ENCODE data around the gene CFAP221.

Gene CFAP221

GRCh38 chr2:119700866-119701265 is 156.6 kb downstream of the CFAP221 start:
- WGBS (ENCODE audit: insufficient coverage) = 95% methylated on average over 3 of the region's 4 CpGs
- Histone ChIP-seq H3K27ac (ENCODE audit: insufficient read depth in 1 of 2, low read depth in 1 of 2, low read length in 2 of 2, poor library complexity in 1 of 2, severe bottlenecking in 2 of 2) (no peak overlapping the region), H3K4me3 (ENCODE audit: control insufficient read depth in 1 of 7, extremely low read depth in 1 of 7, insufficient read depth in 4 of 7, low read depth in 2 of 7, low read length in 6 of 7) (no peak overlapping the region), H3K36me3 (ENCODE audit: control insufficient read depth in 4 of 4, insufficient read depth in 4 of 4, low read length in 3 of 4) (no peaks in the 10 kb centered on the region), H3K4me1 (ENCODE audit: control extremely low read depth in 1 of 4, control insufficient read depth in 4 of 4, insufficient read depth in 4 of 4, low read length in 3 of 4) (peaks cover 0 to 3% (median 1%) of the 10 kb centered on the region in 4 experiments), H3K27me3 (replicated peaks in 2 of 5; ENCODE audit: control insufficient read depth in 4 of 5, insufficient read depth in 5 of 5, low read length in 4 of 5) (peaks cover 0 to 2% (median 0%) of the 10 kb centered on the region in 5 experiments), H3K9me3 (ENCODE audit: control extremely low read depth in 1 of 5, control insufficient read depth in 4 of 5, insufficient read depth in 2 of 5, low read depth in 1 of 5, low read length in 4 of 5) (peaks cover 0 to 6% (median 0%) of the 10 kb centered on the region in 5 experiments)
- POLR2A ChIA-PET = no interaction called here
- CTCF ChIA-PET = interaction anchor here (1.1 to 1.6 kb wide), 6 partner anchors 10 to 475 kb away, joined by 3 to 8 read pairs (median 6); no protein-coding TSS in a partner anchor
- DNase-seq = no peak

GRCh38 chr2:119701352-119701751 is 157.1 kb downstream of the CFAP221 start:
- ChIA-PET CTCF (interaction anchor here (1.0 to 2.4 kb wide), 10 partner anchors 10 to 474 kb away, joined by 3 to 12 read pairs (median 6); no protein-coding TSS in a partner anchor), POLR2A (no interaction called here)
- whole genome bisulfite sequencing (ENCODE audit: insufficient coverage) = 96% methylated on average over 4 of the region's 12 CpGs

GRCh38 chr2:119702203-119702917 is 158.1 kb downstream of the CFAP221 start:
- H3K27ac ChIP-seq (ENCODE audit: insufficient read depth in 1 of 2, low read depth in 1 of 2, low read length in 2 of 2, poor library complexity in 1 of 2, severe bottlenecking in 2 of 2) = no peak overlapping the region
- H3K4me3 ChIP-seq (ENCODE audit: control insufficient read depth in 1 of 7, extremely low read depth in 1 of 7, insufficient read depth in 4 of 7, low read depth in 2 of 7, low read length in 6 of 7) = no peak overlapping the region
- H3K36me3 ChIP-seq (ENCODE audit: control insufficient read depth in 4 of 4, insufficient read depth in 4 of 4, low read length in 3 of 4) = no peaks in the 10 kb centered on the region
- WGBS (ENCODE audit: insufficient coverage) = 100% methylated on average over 1 of the region's 2 CpGs
- peaks cover 0 to 2% (median 0%) of the 10 kb centered on the region in 5 experiments for H3K27me3 ChIP-seq (replicated peaks in 2 of 5; ENCODE audit: control insufficient read depth in 4 of 5, insufficient read depth in 5 of 5, low read length in 4 of 5)
- H3K4me1 ChIP-seq (ENCODE audit: control extremely low read depth in 1 of 4, control insufficient read depth in 4 of 4, insufficient read depth in 4 of 4, low read length in 3 of 4) = peaks cover 0 to 5% (median 2%) of the 10 kb centered on the region in 4 experiments
- POLR2A ChIA-PET = no interaction called here
- CTCF ChIA-PET = interaction anchor here (0.7 to 2.7 kb wide), 22 partner anchors 9 to 473 kb away, joined by 3 to 21 read pairs (median 6); no protein-coding TSS in a partner anchor
- DNase-seq = no peak
- H3K9me3 ChIP-seq (ENCODE audit: control extremely low read depth in 1 of 5, control insufficient read depth in 4 of 5, insufficient read depth in 2 of 5, low read depth in 1 of 5, low read length in 4 of 5) = peaks cover 0 to 6% (median 0%) of the 10 kb centered on the region in 5 experiments

More at GRCh38 chr2:119701352-119701751, 157.1 kb downstream of the CFAP221 start:
- Histone ChIP-seq H3K9me3 (ENCODE audit: control extremely low read depth in 1 of 5, control insufficient read depth in 4 of 5, insufficient read depth in 2 of 5, low read depth in 1 of 5, low read length in 4 of 5) (peaks cover 0 to 6% (median 0%) of the 10 kb centered on the region in 5 experiments), H3K27ac (ENCODE audit: insufficient read depth in 1 of 2, low read depth in 1 of 2, low read length in 2 of 2, poor library complexity in 1 of 2, severe bottlenecking in 2 of 2) (no peak overlapping the region), H3K4me3 (ENCODE audit: control insufficient read depth in 1 of 7, extremely low read depth in 1 of 7, insufficient read depth in 4 of 7, low read depth in 2 of 7, low read length in 6 of 7) (no peak overlapping the region), H3K36me3 (ENCODE audit: control insufficient read depth in 4 of 4, insufficient read depth in 4 of 4, low read length in 3 of 4) (no peaks in the 10 kb centered on the region), H3K27me3 (replicated peaks in 2 of 5; ENCODE audit: control insufficient read depth in 4 of 5, insufficient read depth in 5 of 5, low read length in 4 of 5) (peaks cover 0 to 2% (median 0%) of the 10 kb centered on the region in 5 experiments), H3K4me1 (ENCODE audit: control extremely low read depth in 1 of 4, control insufficient read depth in 4 of 4, insufficient read depth in 4 of 4, low read length in 3 of 4) (peaks cover 0 to 5% (median 2%) of the 10 kb centered on the region in 4 experiments)
- no peak for DNase-seq

GRCh38 chr2:119702918-119703401 is 158.7 kb downstream of the CFAP221 start:
- Histone ChIP-seq H3K4me1 (ENCODE audit: control extremely low read depth in 1 of 4, control insufficient read depth in 4 of 4, insufficient read depth in 4 of 4, low read length in 3 of 4) (peaks cover 0 to 3% (median under 1%) of the 10 kb centered on the region in 4 experiments), H3K27ac (ENCODE audit: insufficient read depth in 1 of 2, low read depth in 1 of 2, low read length in 2 of 2, poor library complexity in 1 of 2, severe bottlenecking in 2 of 2) (no peak overlapping the region), H3K4me3 (ENCODE audit: control insufficient read depth in 1 of 7, extremely low read depth in 1 of 7, insufficient read depth in 4 of 7, low read depth in 2 of 7, low read length in 6 of 7) (no peak overlapping the region), H3K27me3 (replicated peaks in 2 of 5; ENCODE audit: control insufficient read depth in 4 of 5, insufficient read depth in 5 of 5, low read length in 4 of 5) (peaks cover 0 to 2% (median 0%) of the 10 kb centered on the region in 5 experiments), H3K36me3 (ENCODE audit: control insufficient read depth in 4 of 4, insufficient read depth in 4 of 4, low read length in 3 of 4) (no peaks in the 10 kb centered on the region), H3K9me3 (ENCODE audit: control extremely low read depth in 1 of 5, control insufficient read depth in 4 of 5, insufficient read depth in 2 of 5, low read depth in 1 of 5, low read length in 4 of 5) (peaks cover 0 to 6% (median 0%) of the 10 kb centered on the region in 5 experiments)
- peak; percentile 50 to 64 (median 58) for DNase-seq
- CTCF ChIA-PET = interaction anchor here (0.7 to 2.7 kb wide), 18 partner anchors 10 to 608 kb away, joined by 3 to 21 read pairs (median 6); no protein-coding TSS in a partner anchor
- 10% methylated on average over 12 of the region's 13 CpGs for WGBS (ENCODE audit: insufficient coverage)
- POLR2A ChIA-PET = no interaction called here

GRCh38 chr2:119703526-119703925 is 159.3 kb downstream of the CFAP221 start:
- Histone ChIP-seq H3K9me3 (ENCODE audit: control extremely low read depth in 1 of 5, control insufficient read depth in 4 of 5, insufficient read depth in 2 of 5, low read depth in 1 of 5, low read length in 4 of 5) (peaks cover 0 to 6% (median 0%) of the 10 kb centered on the region in 5 experiments), H3K36me3 (ENCODE audit: control insufficient read depth in 4 of 4, insufficient read depth in 4 of 4, low read length in 3 of 4) (no peaks in the 10 kb centered on the region), H3K4me1 (ENCODE audit: control extremely low read depth in 1 of 4, control insufficient read depth in 4 of 4, insufficient read depth in 4 of 4, low read length in 3 of 4) (peaks cover 0 to 3% (median under 1%) of the 10 kb centered on the region in 4 experiments), H3K4me3 (ENCODE audit: control insufficient read depth in 1 of 7, extremely low read depth in 1 of 7, insufficient read depth in 4 of 7, low read depth in 2 of 7, low read length in 6 of 7) (no peak overlapping the region), H3K27ac (ENCODE audit: insufficient read depth in 1 of 2, low read depth in 1 of 2, low read length in 2 of 2, poor library complexity in 1 of 2, severe bottlenecking in 2 of 2) (no peak overlapping the region), H3K27me3 (replicated peaks in 2 of 5; ENCODE audit: control insufficient read depth in 4 of 5, insufficient read depth in 5 of 5, low read length in 4 of 5) (peaks cover 0 to 2% (median 0%) of the 10 kb centered on the region in 5 experiments)
- WGBS (ENCODE audit: insufficient coverage) = 50% methylated on average over 2 of the region's 5 CpGs
- ChIA-PET CTCF (interaction anchor here (0.5 to 2.7 kb wide), 19 partner anchors 10 to 608 kb away, joined by 3 to 21 read pairs (median 5); no protein-coding TSS in a partner anchor), POLR2A (no interaction called here)
- DNase-seq = no peak

- DNase-seq = no peak
- ChIA-PET POLR2A (interaction anchor here (0.6 to 0.9 kb wide), 2 partner anchors 349 to 471 kb away, joined by 3 to 4 read pairs; no protein-coding TSS in a partner anchor), CTCF (interaction anchor here (0.6 to 2.7 kb wide), 12 partner anchors 8 to 607 kb away, joined by 3 to 21 read pairs (median 3); no protein-coding TSS in a partner anchor)
- no peak overlapping the region for H3K27ac ChIP-seq (ENCODE audit: insufficient read depth in 1 of 2, low read depth in 1 of 2, low read length in 2 of 2, poor library complexity in 1 of 2, severe bottlenecking in 2 of 2)
- H3K27me3 ChIP-seq (replicated peaks in 2 of 5; ENCODE audit: control insufficient read depth in 4 of 5, insufficient read depth in 5 of 5, low read length in 4 of 5) = peaks cover 0 to 2% (median 0%) of the 10 kb centered on the region in 5 experiments
- H3K9me3 ChIP-seq (ENCODE audit: control extremely low read depth in 1 of 5, control insufficient read depth in 4 of 5, insufficient read depth in 2 of 5, low read depth in 1 of 5, low read length in 4 of 5) = peaks cover 0 to 6% (median 0%) of the 10 kb centered on the region in 5 experiments
- H3K36me3 ChIP-seq (ENCODE audit: control insufficient read depth in 4 of 4, insufficient read depth in 4 of 4, low read length in 3 of 4) = no peaks in the 10 kb centered on the region
- WGBS (ENCODE audit: insufficient coverage) = 58% methylated on average over 2 of the region's 2 CpGs
- peaks cover 0 to 3% (median under 1%) of the 10 kb centered on the region in 4 experiments for H3K4me1 ChIP-seq (ENCODE audit: control extremely low read depth in 1 of 4, control insufficient read depth in 4 of 4, insufficient read depth in 4 of 4, low read length in 3 of 4)
- H3K4me3 ChIP-seq (ENCODE audit: control insufficient read depth in 1 of 7, extremely low read depth in 1 of 7, insufficient read depth in 4 of 7, low read depth in 2 of 7, low read length in 6 of 7) = no peak overlapping the region
Observed at GRCh38 chr2:119704670-119705120, 160.4 kb downstream of the CFAP221 start.
